ENCODE results near the gene APBB1IP. TPM values are rescaled to one million over a fixed set of nuclear protein-coding genes. Genes with fewer than 3 reads are reported as not detected.

Gene APBB1IP
- total RNA-seq, 1 experiment from 2014 or later: not detected

DNA sequence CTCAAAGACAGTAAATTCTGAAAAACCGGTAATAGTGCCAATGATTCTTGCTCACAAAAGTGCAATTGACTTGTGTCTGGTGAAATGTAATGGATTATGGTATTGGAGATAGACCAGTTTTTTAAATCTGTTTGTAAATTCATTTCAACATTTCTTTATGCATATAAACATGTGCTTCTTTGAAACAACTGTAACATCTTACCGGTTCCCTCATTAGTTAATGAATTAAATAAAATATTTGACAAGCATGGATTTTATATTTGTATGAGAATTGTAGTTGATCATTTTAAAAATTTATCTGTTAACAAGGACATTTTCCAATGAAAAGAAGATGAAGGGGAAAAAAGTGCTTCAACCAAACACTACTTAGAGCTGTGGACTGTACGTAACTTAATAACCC lies 21.0 kb upstream of the APBB1IP start:
- Histone ChIP-seq H2BK15ac (ENCODE audit: low read depth, low read length) (no peak overlapping the region), H2BK120ac (ENCODE audit: low read depth, low read length, poor library complexity, severe bottlenecking) (no peak overlapping the region), H3K23me2 (ENCODE audit: insufficient read length, low read depth, low read length, poor library complexity, severe bottlenecking) (no peaks in the 10 kb centered on the region), H3K4me2 (ENCODE audit: insufficient read depth, insufficient read length, low read length) (no peak overlapping the region), H2AK5ac (ENCODE audit: insufficient read length, low read length) (no peak overlapping the region), H3K27ac (ENCODE audit: insufficient read length, low read depth, low read length) (no peak overlapping the region), H3K14ac (ENCODE audit: insufficient read depth, low read length) (no peak overlapping the region), H3K4me1 (ENCODE audit: insufficient read depth, low read length) (no peaks in the 10 kb centered on the region), H3K79me1 (ENCODE audit: insufficient read depth, low read depth, low read length, poor library complexity, severe bottlenecking) (no peaks in the 10 kb centered on the region), H3K9ac (ENCODE audit: extremely low read depth, insufficient read length, low read length) (no peak overlapping the region), H2BK5ac (ENCODE audit: insufficient read length, low read length) (no peak overlapping the region), H3K27me3 (ENCODE audit: insufficient read depth, low read length) (no peaks in the 10 kb centered on the region), H3K4ac (ENCODE audit: low read depth, low read length) (no peak overlapping the region), H2AFZ (ENCODE audit: low read length) (no peak overlapping the region), H2BK20ac (ENCODE audit: low read depth, low read length, poor library complexity, severe bottlenecking) (no peak overlapping the region), H4K8ac (replicated peaks; ENCODE audit: insufficient read length, low read depth, low read length) (no peak overlapping the region), H3K56ac (ENCODE audit: insufficient read length, low read depth, low read length) (no peak overlapping the region), H3K18ac (ENCODE audit: insufficient read length, low read depth, low read length) (no peak overlapping the region), H3K23ac (ENCODE audit: insufficient read length, low read depth, low read length) (no peak overlapping the region), H3K79me2 (ENCODE audit: insufficient read depth, low read length) (no peaks in the 10 kb centered on the region), H3T11ph (ENCODE audit: low read length) (no peak overlapping the region), H4K20me1 (ENCODE audit: control insufficient read depth, insufficient read depth, insufficient read length) (no peaks in the 10 kb centered on the region), H4K5ac (ENCODE audit: insufficient read length, low read depth, low read length) (no peak overlapping the region), H2BK12ac (ENCODE audit: insufficient read length, low read depth, low read length) (no peak overlapping the region), H3K9me3 (ENCODE audit: control insufficient read depth, low read depth, low read length) (no peaks in the 10 kb centered on the region), H4K91ac (ENCODE audit: insufficient read length, low read depth, low read length) (no peak overlapping the region)
- H3K27ac Mint-ChIP-seq: no peak overlapping the region
- H3K27me3 Mint-ChIP-seq (ENCODE audit: low read depth): peaks cover 13% of the 10 kb centered on the region
- DNase-seq: no peak
- no peaks in the 10 kb centered on the region; a peak in 1 of 5 replicates for H3K9me3 Mint-ChIP-seq
- WGBS (ENCODE audit: extremely low coverage, insufficient read length, low lambda C conversion rate): no CpG with 5 or more reads among the region's 3 CpGs
- H3K4me1 Mint-ChIP-seq: no peaks in the 10 kb centered on the region
- H3K36me3 Mint-ChIP-seq (ENCODE audit: insufficient read depth in 1 of 3, low read depth in 3 of 3): no peaks in the 10 kb centered on the region
- TF ChIP-seq, protein P1, sequence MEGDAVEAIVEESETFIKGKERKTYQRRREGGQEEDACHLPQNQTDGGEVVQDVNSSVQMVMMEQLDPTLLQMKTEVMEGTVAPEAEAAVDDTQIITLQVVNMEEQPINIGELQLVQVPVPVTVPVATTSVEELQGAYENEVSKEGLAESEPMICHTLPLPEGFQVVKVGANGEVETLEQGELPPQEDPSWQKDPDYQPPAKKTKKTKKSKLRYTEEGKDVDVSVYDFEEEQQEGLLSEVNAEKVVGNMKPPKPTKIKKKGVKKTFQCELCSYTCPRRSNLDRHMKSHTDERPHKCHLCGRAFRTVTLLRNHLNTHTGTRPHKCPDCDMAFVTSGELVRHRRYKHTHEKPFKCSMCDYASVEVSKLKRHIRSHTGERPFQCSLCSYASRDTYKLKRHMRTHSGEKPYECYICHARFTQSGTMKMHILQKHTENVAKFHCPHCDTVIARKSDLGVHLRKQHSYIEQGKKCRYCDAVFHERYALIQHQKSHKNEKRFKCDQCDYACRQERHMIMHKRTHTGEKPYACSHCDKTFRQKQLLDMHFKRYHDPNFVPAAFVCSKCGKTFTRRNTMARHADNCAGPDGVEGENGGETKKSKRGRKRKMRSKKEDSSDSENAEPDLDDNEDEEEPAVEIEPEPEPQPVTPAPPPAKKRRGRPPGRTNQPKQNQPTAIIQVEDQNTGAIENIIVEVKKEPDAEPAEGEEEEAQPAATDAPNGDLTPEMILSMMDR (conservative IDR thresholded peaks at IDR 0.05): no peak
- H3K4me3 Mint-ChIP-seq: no peak overlapping the region

All from H9 (cell line).